HG03196 (cell line): ENCODE measurements around the gene FSTL5.

ENCODE experiments used
- ATAC-seq: cut with Tn5 transposase; IDR thresholded peaks from one replicate; pipeline ENCODE4 v1.9.1; 2021; ENCODE audit not compliant: unreplicated experiment

Gene FSTL5

DNA sequence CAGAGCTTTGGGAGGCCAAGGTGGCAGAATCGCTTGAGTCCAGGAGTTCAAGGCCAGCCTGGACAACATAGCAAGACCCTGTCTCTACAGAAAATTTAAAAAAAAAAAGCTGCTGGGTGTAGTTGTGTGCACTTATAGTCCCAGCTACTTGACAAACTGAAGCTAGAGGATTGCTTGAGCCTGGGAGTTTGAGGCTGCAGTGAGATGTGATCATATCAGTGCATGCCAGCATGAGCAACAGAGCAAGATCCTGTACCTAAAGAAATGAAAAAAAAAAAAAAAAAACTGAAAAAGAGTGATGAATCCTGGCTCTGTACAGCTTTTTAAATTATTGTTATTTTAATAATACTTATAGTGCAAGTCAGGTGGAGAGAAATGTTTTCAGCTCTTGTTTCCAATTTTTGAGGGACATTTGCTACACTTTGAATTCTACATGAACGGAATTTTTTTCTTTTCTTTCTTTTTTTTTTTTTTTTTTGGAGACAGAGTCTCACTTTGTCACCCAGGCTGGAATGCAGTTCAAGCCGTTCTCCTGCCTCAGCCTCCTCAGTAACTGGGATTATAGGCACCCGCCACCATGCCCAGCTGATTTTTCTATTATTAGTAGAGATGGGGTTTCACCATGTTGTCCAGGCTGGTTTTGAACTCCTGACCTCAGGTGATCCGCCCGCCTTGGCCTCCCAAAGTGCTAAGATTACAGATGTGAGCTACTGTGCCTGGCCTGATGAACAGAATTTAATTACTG is 215.6 kb downstream of the FSTL5 start:
- no peak for ATAC-seq

DNA sequence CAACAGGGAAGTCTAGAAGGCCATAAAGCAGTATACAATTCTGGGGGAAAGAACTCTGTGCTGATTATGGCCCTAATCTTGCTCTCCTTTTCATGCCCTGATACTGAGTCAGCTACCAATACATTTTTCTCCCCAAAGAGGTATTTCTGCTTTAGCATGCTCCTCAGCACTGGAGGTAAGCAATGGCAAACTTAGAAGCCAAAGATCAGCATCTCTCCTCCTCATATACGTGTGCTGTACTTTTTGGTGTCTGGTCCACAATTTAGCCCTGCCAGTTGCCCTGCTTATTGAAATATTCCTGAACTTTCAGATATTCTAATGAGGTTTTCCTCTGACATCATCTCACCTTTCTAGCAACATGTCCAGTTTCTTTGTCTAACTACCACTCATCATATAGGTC is 226.2 kb downstream of the FSTL5 start:
- no peak for ATAC-seq

DNA sequence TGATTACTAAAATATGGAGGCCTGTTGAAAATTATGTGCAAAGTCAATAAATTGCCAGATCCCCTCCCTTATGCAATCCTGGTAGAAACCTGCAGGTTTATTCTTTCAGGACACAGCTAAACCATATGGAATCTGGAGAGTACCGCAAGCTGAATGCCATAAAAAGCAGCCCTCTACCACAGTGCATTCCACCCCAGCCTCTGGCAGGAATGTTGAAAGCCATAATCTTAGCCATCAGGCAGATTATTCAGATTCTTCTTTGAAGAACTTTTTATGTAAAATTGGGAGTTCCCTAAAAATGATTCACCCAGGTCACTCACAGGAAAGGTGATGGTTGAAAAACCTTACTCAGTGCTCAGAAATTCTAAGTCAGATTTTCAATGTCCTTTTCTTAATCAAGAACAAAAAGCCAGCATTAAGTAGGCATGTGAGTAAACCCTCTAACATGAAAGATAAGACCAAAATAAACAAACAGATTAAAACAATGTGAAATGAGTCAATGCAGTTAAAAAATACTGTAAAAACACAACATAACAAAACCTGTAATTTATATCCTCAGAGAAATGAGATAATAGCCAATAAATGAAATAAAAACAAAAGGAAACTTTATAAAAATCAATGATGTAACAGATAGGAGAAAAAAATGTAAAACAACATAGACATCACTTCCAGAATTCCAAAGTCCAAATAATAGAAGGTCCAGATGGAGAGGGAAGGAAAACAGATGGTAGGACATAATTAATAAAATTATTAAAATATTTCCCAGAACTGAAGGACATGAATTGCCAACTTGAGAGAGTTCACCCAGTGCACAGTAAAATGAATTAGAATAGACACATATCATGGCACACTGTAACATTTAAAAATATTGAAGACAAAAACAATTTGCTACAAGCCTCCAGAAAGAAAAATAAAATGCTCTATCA is 226.9 kb downstream of the FSTL5 start:
- ATAC-seq: no peak

GRCh38 chr4:161931089-161931488 is 232.7 kb downstream of the FSTL5 start:
- ATAC-seq: no peak

DNA sequence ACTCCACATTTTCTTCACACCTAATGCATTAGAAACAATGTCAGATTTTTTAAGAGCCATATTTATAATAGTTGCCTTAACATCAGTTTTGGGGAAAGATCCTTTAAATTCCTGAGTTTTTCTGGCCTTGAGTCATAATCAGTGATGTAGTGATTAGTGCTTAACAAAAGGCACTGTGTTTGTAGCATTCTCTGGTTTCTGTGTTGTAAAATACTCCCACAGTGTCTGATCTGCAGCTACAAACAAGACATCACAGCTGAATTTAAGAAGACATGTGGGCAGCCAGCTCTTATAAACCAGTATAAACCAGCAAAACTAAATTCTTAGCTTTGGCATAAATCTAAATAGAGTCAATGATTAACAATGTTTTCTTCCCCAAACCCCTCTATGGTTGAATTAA is 233.8 kb downstream of the FSTL5 start:
- ATAC-seq: no peak

DNA sequence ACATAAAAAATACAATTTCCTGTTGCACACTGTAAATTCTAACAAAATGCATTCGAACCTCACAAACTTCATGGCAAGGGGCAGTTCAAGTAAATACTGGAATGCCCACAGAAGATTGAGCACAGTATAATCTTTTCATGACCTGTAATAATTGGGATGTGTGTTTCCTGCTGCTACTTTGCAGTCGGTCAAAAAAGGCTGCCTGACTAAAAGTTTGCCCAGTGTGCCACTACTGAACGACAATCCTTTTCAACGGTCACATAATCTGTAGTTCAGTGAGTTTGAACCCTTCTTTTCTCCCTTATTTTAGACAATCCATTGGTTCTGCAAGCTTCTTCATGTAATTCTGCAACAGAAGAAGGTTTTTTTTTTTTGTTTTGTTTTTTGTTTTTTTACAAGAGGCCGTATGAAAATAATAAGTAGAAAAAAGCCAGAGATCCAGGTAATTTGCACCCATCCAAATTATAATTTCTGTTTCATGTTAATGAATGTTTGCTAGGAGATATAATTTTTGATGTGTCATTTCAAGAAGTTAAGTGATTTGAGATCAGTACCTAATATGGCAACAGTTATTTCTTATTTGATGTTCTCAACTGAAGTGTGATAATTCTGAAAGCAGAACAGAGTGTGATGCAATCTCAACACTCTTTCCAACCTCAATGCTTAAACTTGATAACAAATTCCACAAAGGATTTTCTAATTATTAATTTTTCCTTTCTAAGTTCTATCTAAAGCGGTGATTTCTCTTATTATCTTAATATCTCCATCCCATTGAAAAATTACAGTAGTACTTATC is 237.6 kb downstream of the FSTL5 start:
- ATAC-seq: no peak

DNA sequence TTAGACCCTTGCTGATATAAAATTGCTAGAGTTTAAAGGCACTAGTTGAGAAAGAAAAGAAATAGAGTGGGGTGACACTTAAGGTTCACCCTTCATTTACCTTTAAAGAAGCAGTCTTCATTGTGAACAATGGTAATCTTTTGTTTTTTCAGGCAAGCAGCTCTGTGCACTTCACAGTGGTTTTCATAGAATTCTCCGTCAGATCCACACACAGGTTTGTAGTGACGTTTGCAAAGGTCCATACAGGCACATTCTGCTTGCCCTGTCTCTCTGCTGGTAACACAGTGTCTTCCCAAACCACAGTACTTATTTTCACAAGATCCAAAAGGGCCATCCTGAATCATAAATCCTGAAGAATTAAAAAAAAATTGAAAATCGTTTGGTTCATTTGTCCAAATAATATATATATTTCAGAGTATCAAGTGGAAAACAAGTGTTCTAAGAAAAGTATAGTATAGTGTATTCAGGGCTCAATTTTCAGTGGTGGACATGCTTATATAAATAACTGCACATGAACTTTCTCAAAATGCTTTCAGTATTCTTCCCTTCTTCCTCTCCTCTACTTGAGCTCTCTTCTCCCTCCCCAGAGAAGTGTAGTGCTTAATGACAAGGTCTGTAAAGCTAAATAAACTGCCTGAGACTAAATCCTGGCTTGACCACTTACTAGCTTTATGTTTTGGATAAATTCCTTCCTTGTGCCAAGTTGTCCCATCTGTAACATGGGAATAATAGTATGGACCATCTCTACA is 243.3 kb downstream of the FSTL5 start:
- ATAC-seq: no peak

DNA sequence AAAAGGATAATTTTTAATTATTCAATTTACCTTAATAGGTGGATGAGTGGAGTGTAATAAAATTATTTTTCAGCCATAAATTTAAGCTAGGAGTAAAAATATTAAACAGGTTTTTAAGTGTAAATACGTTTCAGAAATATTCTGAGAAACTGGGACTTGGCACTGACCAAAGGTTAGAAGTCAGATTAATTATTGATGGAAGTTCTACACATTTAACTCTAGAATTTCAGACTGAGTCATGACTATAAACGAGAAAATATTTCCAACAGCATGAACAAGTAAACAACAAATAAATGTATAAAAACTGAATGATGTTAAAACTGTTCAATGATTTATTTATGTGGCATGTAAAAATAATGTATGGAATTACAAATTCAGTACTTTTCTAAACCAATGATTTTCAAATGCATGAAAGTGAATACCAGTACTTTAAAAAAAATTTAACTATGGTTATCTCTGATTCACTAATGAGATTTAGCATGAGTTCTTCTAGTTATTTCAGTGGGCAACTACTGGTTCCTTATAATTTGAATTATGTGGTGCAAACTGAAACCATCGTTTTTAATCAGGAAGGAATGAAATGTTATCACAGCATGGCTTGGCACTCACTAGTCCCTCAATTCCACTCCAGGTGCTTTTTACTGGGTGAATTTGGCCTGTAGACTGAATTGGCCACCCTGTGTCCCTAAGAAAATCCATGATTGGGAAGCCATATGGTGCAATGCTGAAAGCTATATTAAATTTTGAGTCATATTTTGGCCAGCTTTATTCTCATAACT is 244.2 kb downstream of the FSTL5 start:
- peak; percentile 46 for ATAC-seq

- no peak for ATAC-seq
Observed at GRCh38 chr4:161916035-161916434, 247.8 kb downstream of the FSTL5 start.

GRCh38 chr4:161907590-161907955 is 256.2 kb downstream of the FSTL5 start:
- ATAC-seq: no peak

- no peak for ATAC-seq
Observed at GRCh38 chr4:161906836-161907589, 256.8 kb downstream of the FSTL5 start.

GRCh38 chr4:161900110-161900509 is 263.7 kb downstream of the FSTL5 start:
- ATAC-seq: no peak

GRCh38 chr4:161894493-161895167 is 269.2 kb downstream of the FSTL5 start:
- no peak for ATAC-seq

GRCh38 chr4:161894014-161894413 is 269.8 kb downstream of the FSTL5 start:
- no peak for ATAC-seq

GRCh38 chr4:161893566-161893965 is 270.2 kb downstream of the FSTL5 start:
- ATAC-seq: no peak

DNA sequence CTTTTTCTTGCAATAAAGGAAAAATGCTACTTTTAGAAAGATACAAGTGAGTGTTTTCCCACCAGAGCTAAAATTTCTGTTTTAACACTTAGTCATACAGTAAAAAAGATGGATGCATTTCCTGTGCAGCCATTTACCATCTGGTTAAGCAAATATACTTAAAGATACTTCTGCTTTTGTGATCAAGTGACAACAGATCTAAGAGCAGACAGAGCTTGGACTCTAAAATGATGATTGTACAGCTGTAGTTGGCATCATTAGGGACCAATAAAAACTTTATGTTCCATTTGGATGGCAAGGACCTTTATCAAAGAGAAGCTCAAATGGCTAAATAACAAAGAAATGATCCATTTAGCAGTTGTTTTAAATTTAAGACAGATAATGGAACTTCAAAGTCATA is 270.8 kb downstream of the FSTL5 start:
- no peak for ATAC-seq

DNA sequence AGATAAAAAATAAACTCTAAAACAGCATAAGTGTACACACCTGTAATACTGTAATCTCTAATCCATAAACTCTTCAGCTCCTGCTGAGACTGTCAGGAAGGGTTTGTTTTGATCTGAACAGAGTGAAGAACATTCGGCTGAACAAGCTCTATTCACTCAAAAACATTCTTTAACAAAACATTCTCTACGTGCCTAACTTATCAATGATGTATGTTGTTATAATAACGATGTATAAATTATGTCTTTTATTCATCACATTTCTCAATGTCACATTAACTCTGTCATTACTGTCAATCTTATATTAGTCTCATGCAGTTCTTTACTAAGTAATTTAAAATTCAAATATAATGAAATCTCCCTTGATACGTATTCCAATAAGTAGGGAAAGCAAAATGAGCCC is 280.6 kb downstream of the FSTL5 start:
- ATAC-seq: no peak

DNA sequence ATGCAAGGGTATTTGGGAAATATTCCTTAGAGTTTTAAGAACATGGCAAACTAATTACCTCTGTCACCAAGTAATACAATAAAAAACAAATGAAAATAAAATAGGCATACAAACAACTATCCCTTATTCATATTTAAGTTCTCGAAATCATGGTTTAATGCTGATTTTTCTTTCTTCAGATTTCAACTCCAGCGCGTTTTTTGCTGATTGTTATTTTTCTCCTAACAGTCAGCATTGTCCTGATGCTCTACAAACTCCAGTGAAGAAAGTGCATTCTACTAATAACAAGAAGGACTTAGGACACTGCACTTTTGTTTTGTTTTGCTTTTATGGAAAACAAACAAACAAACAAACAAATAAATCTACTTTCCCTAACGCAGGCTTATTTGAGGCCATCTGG is 282.4 kb downstream of the FSTL5 start:
- no peak for ATAC-seq

- ATAC-seq: no peak
Observed at GRCh38 chr4:161869511-161869910, 294.3 kb downstream of the FSTL5 start.
